NCI-H2196 (cell line): ENCODE measurements around the gene NPL.

Experiments used
- DNase-seq: peaks from one replicate; lab custom pipeline; 2025; ENCODE audit not compliant: unreplicated experiment; lab: John Stamatoyannopoulos, UW

Gene NPL

GRCh38 chr1:182789138-182790076 is at the start of gene NPL:
TSS of gene NPL (plus strand) at chr1:182789773. CDS start at chr1:182794372, 4,599 bp downstream.
- DNase-seq: peak; percentile 78

GRCh38 chr1:182740120-182740519 is 49.5 kb upstream of the NPL start:
- DNase-seq: no peak

DNA sequence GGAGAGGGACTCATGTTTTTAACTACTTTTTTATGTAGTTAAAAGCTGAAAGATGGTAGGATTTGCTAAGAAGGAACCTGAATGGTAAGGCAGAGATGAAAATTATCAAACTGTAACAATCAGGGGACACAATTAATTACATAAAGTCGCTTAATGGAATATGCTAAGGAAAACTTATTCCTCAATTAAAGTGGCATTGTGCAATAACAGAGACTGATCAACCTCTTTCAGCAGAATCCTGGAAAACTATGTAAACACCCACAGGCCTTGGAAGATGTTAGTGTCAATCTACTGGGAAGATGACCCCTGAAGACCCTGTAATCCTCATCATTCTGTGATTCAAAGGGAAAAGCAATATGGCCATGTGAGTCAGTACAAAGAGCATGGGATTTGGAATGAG is 46.8 kb upstream of the NPL start:
- DNase-seq: no peak

DNA sequence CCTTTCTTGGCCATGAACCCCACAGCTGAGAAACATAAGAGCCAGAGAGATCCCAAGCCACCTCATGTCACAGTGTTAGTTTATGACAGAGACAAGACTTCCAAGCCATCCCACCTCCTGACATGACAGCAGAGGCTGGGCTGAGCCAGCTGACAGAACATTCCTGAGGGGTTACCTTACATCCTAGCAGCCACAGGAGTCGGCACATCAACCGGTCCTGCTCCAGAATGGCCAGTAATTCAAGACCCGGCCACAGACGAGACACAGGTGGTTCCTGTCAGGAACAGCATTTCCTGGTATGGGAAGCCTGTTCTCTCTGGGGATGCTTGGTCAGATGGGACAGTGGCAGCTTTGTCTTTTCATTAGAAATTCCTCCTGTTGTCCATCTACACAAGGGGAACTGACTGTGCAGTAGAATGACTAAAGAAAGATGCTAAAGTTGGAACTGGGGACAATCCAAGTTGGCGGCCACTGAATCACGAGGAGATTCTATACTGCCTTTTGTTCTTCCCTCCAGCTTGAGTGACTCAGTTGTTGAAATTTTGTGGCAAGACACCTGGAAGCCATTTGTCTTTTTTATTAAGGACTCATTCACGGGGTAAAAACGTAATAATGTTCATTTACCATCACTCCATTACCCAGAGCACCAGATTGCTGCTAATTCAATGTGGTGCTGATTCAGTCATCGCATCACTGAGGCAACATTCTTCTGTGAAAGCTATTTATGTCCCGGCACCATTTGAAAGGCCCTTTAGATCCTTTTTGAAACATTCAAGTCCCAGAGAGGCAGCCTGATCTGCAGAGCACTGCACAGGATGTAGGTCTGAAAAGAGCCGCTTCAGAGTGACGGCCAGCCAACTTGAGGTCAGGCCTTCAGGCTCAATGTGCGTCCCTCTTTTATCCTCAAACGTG is 37.2 kb upstream of the NPL start:
- no peak for DNase-seq

- no peak for DNase-seq
These were observed 35.5 kb upstream of the NPL start for GRCh38 chr1:182754087-182754486.

GRCh38 chr1:182754543-182755314 is 34.8 kb upstream of the NPL start:
- DNase-seq: no peak

GRCh38 chr1:182755632-182756031 is 33.9 kb upstream of the NPL start:
- no peak for DNase-seq

GRCh38 chr1:182756423-182756822 is 33.1 kb upstream of the NPL start:
- no peak for DNase-seq

DNA sequence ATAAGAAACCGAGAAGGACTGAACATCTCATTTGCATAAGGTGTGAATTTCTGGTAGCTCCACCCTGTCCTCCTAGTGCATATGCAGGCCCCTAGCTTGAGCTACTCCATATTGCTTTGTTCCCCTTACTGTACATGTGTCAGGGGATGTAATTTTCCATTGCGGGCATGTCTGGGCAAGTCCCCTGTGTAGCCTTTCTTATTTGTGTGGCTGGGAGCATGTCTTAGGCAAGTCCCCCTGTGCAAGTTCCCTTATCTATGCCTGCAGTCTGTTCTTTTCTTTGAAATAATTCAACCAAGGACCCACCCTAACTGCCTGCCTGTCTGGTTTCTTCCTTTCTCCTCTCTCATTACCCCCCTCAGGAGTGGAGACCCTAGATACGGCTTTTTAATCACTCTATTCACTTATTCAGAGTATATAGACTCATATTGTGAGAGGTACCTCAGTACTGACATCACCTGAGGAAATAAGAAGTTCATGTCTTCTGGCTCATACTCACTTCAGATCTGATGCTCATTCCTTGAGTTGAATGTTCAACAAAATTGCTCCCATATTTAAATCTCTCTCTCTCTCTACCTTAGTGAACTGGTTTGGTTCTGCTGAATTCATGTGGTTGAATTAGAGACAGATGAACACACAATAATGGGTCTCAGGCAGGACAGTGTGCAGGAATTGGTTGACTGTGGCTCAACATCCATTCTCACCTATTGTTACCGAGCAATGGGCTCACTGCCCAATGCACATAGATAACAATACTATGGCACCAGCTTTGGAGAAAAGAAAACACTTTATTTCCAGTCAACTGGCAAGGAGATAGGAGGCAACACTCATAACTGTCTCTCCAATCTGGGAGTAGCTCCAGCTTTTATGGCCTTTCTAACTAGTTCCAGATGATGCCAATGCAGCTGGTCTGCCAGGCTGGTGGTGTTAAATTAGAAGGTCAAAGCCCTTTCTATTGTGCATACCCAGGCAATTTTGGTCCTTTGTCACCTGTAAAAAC is 27.9 kb upstream of the NPL start:
- DNase-seq: no peak

DNA sequence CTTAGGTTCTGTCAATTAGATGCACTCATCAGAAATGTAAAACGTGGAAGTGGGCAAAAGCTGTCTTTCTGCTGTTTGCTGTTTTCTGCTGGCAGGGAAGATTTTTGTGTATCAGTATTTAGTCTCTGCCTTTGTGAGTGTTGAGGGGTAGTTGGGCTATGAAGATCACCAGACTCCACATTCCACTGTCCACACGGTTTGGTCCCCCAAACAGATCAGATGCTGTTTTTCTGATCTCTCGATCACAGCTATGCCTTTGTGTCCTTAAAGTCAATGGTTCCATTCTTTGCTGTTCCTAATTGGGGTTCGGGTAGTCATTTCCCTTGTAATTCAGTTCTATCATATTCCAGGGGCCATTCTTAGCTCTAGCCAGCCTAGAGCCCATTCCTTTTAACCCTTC is 27.0 kb upstream of the NPL start:
- no peak for DNase-seq

- no peak for DNase-seq
These were observed 25.4 kb upstream of the NPL start for GRCh38 chr1:182764029-182764727.

GRCh38 chr1:182765391-182765790 is 24.2 kb upstream of the NPL start:
- DNase-seq: no peak

- no peak for DNase-seq
These were observed 23.5 kb upstream of the NPL start for GRCh38 chr1:182766050-182766449.

DNA sequence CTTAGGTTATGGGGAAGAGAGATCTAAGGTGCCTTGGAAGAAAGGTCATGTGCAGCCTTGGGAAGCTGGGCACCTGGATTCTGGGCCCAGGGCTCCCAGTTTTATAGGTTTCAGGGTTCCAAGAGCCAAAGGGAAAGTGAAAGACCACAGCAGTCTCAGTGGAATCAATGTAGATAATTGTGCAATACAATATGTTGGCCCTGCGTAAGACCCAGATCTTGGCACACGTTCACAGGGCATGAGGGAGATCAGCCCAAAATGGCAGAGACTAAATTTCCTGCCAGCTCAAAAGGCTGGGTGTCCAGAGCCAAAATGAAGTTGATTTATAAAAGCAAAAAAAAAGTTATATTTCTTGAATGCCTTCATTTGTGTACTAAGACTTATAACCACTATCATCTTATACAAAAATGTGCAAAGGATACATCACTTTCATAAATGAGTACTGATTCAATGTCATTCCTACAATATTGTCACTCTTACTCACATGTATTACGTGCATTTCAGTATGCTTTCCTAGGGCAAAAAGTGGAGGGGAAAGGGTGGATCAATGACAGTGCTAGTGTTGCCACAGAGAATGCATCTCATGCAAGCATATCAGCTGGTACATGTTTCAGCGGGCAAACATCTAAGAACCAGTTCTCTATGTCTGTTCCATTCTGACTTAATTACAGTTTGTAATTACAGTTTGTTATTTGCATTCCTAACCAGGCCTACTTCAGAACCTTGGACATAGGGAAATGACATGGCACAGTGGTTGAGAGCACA is 22.5 kb upstream of the NPL start:
- DNase-seq: no peak

- DNase-seq: no peak
These were observed 20.6 kb upstream of the NPL start for GRCh38 chr1:182768963-182769362.

DNA sequence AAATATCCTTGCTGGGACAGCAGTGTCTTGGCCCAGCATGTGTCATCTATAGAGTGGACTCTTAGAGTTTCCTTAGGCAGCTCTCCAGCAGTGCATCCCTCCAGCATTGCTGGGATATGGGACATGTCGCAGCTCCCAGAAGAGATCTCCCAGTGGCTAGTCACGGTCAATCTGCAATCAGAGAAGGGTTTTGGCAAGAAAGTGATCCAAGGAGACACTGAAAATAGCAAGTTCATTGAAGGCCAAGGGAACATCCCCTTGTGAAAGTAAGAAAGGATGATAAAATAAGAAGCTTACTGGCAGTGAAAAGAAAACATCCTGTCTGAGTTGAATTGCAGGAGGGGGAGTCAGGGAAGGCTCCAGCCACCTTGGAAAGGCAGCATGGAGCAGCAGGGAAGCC is 19.3 kb upstream of the NPL start:
- no peak for DNase-seq

DNA sequence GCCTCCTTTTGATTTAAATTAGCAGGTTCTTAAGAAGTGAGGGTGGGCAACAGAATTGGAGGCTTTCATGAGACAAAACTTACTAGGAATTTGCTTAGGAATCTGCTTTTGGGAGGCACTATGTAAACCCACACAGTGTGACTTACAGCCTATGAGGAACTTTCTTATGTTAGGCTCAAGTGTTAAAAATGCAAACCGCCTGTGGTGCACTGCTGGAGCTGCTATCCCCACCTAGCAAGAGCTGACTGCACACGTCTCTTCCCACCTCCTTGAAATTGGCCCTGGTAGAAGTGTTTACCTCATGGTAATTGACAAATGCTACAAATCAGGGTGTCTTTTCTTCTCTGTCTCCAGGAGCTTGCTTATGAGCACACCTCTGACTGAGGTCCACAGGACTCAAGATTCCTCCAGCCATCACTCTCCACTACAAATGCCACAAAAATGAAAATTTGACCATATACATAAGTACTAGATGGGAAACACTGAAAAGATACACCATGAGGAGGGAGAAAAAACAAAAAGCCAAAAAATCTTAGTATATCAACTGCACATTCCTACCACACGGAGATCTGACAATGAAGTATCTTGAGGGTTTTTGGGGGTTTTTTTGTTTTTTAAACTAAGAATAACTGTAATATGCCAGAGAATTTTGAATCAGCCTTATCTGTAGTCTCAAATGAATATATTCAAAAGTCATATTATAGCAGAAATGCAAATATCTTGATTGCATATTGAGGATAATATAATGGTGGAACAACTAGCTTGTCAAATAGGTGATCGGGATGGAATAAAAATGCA is 18.2 kb upstream of the NPL start:
- no peak for DNase-seq

GRCh38 chr1:182777386-182777785 is 12.2 kb upstream of the NPL start:
- no peak for DNase-seq
